ENCODE data around the gene CFAP97. TPM values are rescaled to one million over a fixed set of nuclear protein-coding genes. Genes with fewer than 3 reads are reported as not detected.

Gene CFAP97
- total and polyA plus RNA-seq, 2 donors (not counting 1 experiment from before 2014, with no cell fraction given), result 11.3 to 32.0 TPM

GRCh38 chr4:185217408-185217975, 13.7 kb upstream of the CFAP97 start:
- peak overlapping the region; percentile 16 for H3K4me3 Mint-ChIP-seq
- WGBS (ENCODE audit: insufficient coverage), result 60% methylated on average over 1 of the region's 6 CpGs
- no peaks in the 10 kb centered on the region for H3K9me3 Mint-ChIP-seq (ENCODE audit: insufficient read depth)
- ATAC-seq (ENCODE audit: low read depth) (no peak), DNase-seq (no peak)
- peaks cover 0 to 5% of the 10 kb centered on the region in 2 experiments for H3K36me3 ChIP-seq (replicated peaks in 1 of 2; ENCODE audit: control extremely low read depth in 1 of 2, control insufficient read depth in 1 of 2, extremely low read depth in 1 of 2, insufficient read depth in 2 of 2, low read length in 1 of 2)
- POLR2A ChIA-PET, result no interaction called here
- H3K27ac ChIP-seq (ENCODE audit: low read length in 2 of 2), result peak overlapping the region; percentile 34 to 86
- H2AFZ ChIP-seq (ENCODE audit: insufficient read depth, low read depth, low read length, poor library complexity, severe bottlenecking), result no peak overlapping the region
- no peak overlapping the region for H3K9ac ChIP-seq (ENCODE audit: low read length)
- no peak overlapping the region for H3K4me3 ChIP-seq (ENCODE audit: control extremely low read depth in 1 of 5, extremely low read depth in 1 of 5, insufficient read depth in 1 of 5, low read depth in 2 of 5, low read length in 4 of 5)
- H3K9me3 ChIP-seq (ENCODE audit: control extremely low read depth in 1 of 3, control insufficient read depth in 2 of 3, insufficient read depth in 1 of 3, low read length in 2 of 3), result no peaks in the 10 kb centered on the region
- CTCF ChIA-PET, result no interaction called here
- H3K79me2 ChIP-seq (ENCODE audit: control insufficient read depth, insufficient read depth, low read length), result peaks cover 100% of the 10 kb centered on the region
- no peaks in the 10 kb centered on the region for H3K27me3 ChIP-seq (replicated peaks in 1 of 4; ENCODE audit: control extremely low read depth in 1 of 4, control insufficient read depth in 3 of 4, insufficient read depth in 4 of 4, low read length in 3 of 4)
- peak overlapping the region; percentile 82 for H3K27ac Mint-ChIP-seq
- intact Hi-C loops (cut with micrococcal nuclease), result no loop called here
- H3K4me1 ChIP-seq (ENCODE audit: control insufficient read depth in 2 of 2, insufficient read depth in 2 of 2, low read length in 2 of 2), result peaks cover 84 to 89% of the 10 kb centered on the region in 2 donors
- H3K4me2 ChIP-seq (replicated peaks; ENCODE audit: low read depth, low read length, poor library complexity, severe bottlenecking), result peak overlapping the region; percentile 32
- TF ChIP-seq CTCF (IDR thresholded peaks at IDR 0.05) (no peak), EZH2 (IDR thresholded peaks at IDR 0.05; ENCODE audit: borderline replicate concordance, insufficient read depth, low read depth, low read length, poor library complexity, severe bottlenecking) (no peak)
- H3K4me1 Mint-ChIP-seq, result peaks cover 70% of the 10 kb centered on the region
- no peaks in the 10 kb centered on the region for H3K27me3 Mint-ChIP-seq
- H4K20me1 ChIP-seq (ENCODE audit: control insufficient read depth, insufficient read depth, low read length, poor library complexity, severe bottlenecking), result peaks cover 25% of the 10 kb centered on the region

DNA sequence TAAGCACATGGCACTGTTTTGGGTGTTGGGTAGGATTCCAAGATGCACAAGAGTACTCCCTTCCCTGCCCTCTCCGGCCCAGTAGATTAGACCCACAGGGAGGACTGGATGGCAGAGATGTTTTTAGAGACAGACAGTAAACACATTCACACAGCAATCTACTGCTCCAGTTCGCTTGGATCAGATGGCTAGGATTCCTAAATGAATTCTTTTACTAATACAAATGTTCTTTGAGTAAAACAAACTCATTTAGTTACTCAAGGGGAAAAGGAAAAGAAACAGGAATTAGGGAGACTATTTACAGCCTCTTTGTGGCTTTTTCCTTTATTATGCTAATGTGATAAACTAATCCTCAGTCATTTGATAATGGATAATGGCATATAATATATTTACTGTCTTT, 11.5 kb upstream of the CFAP97 start:
- no peak overlapping the region for H3K4me3 Mint-ChIP-seq
- no peak overlapping the region for H3K4me3 ChIP-seq (ENCODE audit: control extremely low read depth in 1 of 5, extremely low read depth in 1 of 5, insufficient read depth in 1 of 5, low read depth in 2 of 5, low read length in 4 of 5)
- H3K27me3 Mint-ChIP-seq, result no peaks in the 10 kb centered on the region
- H3K79me2 ChIP-seq (ENCODE audit: control insufficient read depth, insufficient read depth, low read length), result peaks cover 100% of the 10 kb centered on the region
- no peak for DNase-seq
- peaks cover 88 to 89% of the 10 kb centered on the region in 2 donors for H3K4me1 ChIP-seq (ENCODE audit: control insufficient read depth in 2 of 2, insufficient read depth in 2 of 2, low read length in 2 of 2)
- no peaks in the 10 kb centered on the region for H3K9me3 Mint-ChIP-seq (ENCODE audit: insufficient read depth)
- ChIA-PET POLR2A (no interaction called here), CTCF (no interaction called here)
- peaks cover 82% of the 10 kb centered on the region for H3K4me1 Mint-ChIP-seq
- H4K20me1 ChIP-seq (ENCODE audit: control insufficient read depth, insufficient read depth, low read length, poor library complexity, severe bottlenecking), result peaks cover 14% of the 10 kb centered on the region
- H3K9ac ChIP-seq (ENCODE audit: low read length), result no peak overlapping the region
- H3K27me3 ChIP-seq (replicated peaks in 1 of 4; ENCODE audit: control extremely low read depth in 1 of 4, control insufficient read depth in 3 of 4, insufficient read depth in 4 of 4, low read length in 3 of 4), result no peaks in the 10 kb centered on the region
- no peak for ATAC-seq (ENCODE audit: low read depth)
- TF ChIP-seq EZH2 (IDR thresholded peaks at IDR 0.05; ENCODE audit: borderline replicate concordance, insufficient read depth, low read depth, low read length, poor library complexity, severe bottlenecking) (no peak), CTCF (IDR thresholded peaks at IDR 0.05) (no peak)
- intact Hi-C loops (cut with micrococcal nuclease), result no loop called here
- H3K9me3 ChIP-seq (ENCODE audit: control extremely low read depth in 1 of 3, control insufficient read depth in 2 of 3, insufficient read depth in 1 of 3, low read length in 2 of 3), result no peaks in the 10 kb centered on the region
- peak overlapping the region; percentile 8 to 86 for H3K27ac ChIP-seq (ENCODE audit: low read length in 2 of 2)
- H3K4me2 ChIP-seq (replicated peaks; ENCODE audit: low read depth, low read length, poor library complexity, severe bottlenecking), result peak overlapping the region; percentile 26
- peak overlapping the region; percentile 66 for H3K27ac Mint-ChIP-seq
- WGBS (ENCODE audit: insufficient coverage), result no CpG with 5 or more reads among the region's 2 CpGs
- H2AFZ ChIP-seq (ENCODE audit: insufficient read depth, low read depth, low read length, poor library complexity, severe bottlenecking), result no peak overlapping the region
- H3K36me3 ChIP-seq (replicated peaks in 1 of 2; ENCODE audit: control extremely low read depth in 1 of 2, control insufficient read depth in 1 of 2, extremely low read depth in 1 of 2, insufficient read depth in 2 of 2, low read length in 1 of 2), result no peaks in the 10 kb centered on the region
